Left colon (tissue), 2 donors: Measurements from ENCODE around the gene ATP8A2. TPM values are rescaled to one million over a fixed set of nuclear protein-coding genes. Genes with fewer than 3 reads are reported as not detected.

Experiments used
- ATAC-seq: fragments of 200-7000 bp; cut with Tn5 transposase; one replicate; pipeline ENCODE4 v1.9.1; 2020; ENCODE audit warnings: mild to moderate bottlenecking, moderate library complexity
- DNase-seq, 2 donors: peaks; one replicate each; pipeline ENCODE4 v3.0.0-alpha.2; 2020
- intact Hi-C, 2 donors: fragments of 100-400 bp; cut with DNase I in 1 of 2; cut with micrococcal nuclease in 1 of 2; formaldehyde crosslinking; loops; one replicate each; pipeline versions ENCODE4 v1.11.2 to v1.14.0; 2022; cut with DNase I, micrococcal nuclease
- total RNA-seq, 2 donors: library from RNA; stranded (reverse); fragmentation: NEBNext Ultra II Directional; extraction: Animal tissue kit (Norgen Biotek cat#: 25700); gene quantifications; one replicate each; pipeline ENCODE4 v1.2.1, GENCODE V29; 2021
- donor health status: DM: no; HTN: no; CAD: no.
- donor health status: DM: yes; HTN: yes; CAD: no.

ATP8A2 gene
- total RNA-seq, 2 donors from 2014 or later: 0.42 to 0.49 TPM

- ATAC-seq: no peak
- intact Hi-C loops: no loop called here
Observed at GRCh38 chr13:25585000-25585399, 213.2 kb downstream of the ATP8A2 start.

GRCh38 chr13:25587326-25587980, 215.7 kb downstream of the ATP8A2 start:
- ATAC-seq (no peak), DNase-seq (no peak)
- intact Hi-C loops: no loop called here

More at GRCh38 chr13:25585000-25585399, 213.2 kb downstream of the ATP8A2 start:
- DNase-seq: no peak

GRCh38 chr13:25588336-25589060, 216.7 kb downstream of the ATP8A2 start:
- ATAC-seq (no peak), DNase-seq (no peak)
- intact Hi-C loops: no loop called here

GRCh38 chr13:25598421-25598820, 226.6 kb downstream of the ATP8A2 start:
- ATAC-seq (no peak), DNase-seq (no peak)
- intact Hi-C loops: no loop called here

- DNase-seq (no peak), ATAC-seq (no peak)
- intact Hi-C loops: no loop called here
Observed at GRCh38 chr13:25602176-25602575, 230.4 kb downstream of the ATP8A2 start.

- no peak for ATAC-seq
- intact Hi-C loops: no loop called here
- DNase-seq: no peak
Observed at GRCh38 chr13:25604106-25604505, 232.3 kb downstream of the ATP8A2 start.

- ATAC-seq: no peak
- intact Hi-C loops: no loop called here
- no peak for DNase-seq
Observed at GRCh38 chr13:25607096-25607495, 235.3 kb downstream of the ATP8A2 start.

GRCh38 chr13:25608181-25608580, 236.4 kb downstream of the ATP8A2 start:
- ATAC-seq: no peak

GRCh38 chr13:25616674-25617073, 244.9 kb downstream of the ATP8A2 start:
- intact Hi-C loops: no loop called here
- DNase-seq: no peak
- ATAC-seq: no peak

More at GRCh38 chr13:25608181-25608580, 236.4 kb downstream of the ATP8A2 start:
- DNase-seq: no peak
- intact Hi-C loops: no loop called here

GRCh38 chr13:25619897-25620296, 248.1 kb downstream of the ATP8A2 start:
- intact Hi-C loops: no loop called here
- DNase-seq: no peak
- no peak for ATAC-seq

- ATAC-seq (no peak), DNase-seq (no peak)
- intact Hi-C loops: no loop called here
Observed at GRCh38 chr13:25625414-25625813, 253.6 kb downstream of the ATP8A2 start.

GRCh38 chr13:25630329-25630900, 258.6 kb downstream of the ATP8A2 start:
- DNase-seq (no peak), ATAC-seq (no peak)
- intact Hi-C loops: no loop called here

GRCh38 chr13:25632166-25632888, 260.6 kb downstream of the ATP8A2 start:
- DNase-seq (no peak), ATAC-seq (no peak)
- intact Hi-C loops: no loop called here

GRCh38 chr13:25633093-25633492, 261.3 kb downstream of the ATP8A2 start:
- no peak for ATAC-seq
- DNase-seq: no peak
- intact Hi-C loops: no loop called here

- intact Hi-C loops: no loop called here
- ATAC-seq: no peak
- DNase-seq: no peak
Observed at GRCh38 chr13:25645681-25646080, 273.9 kb downstream of the ATP8A2 start.

GRCh38 chr13:25649001-25649633, 277.3 kb downstream of the ATP8A2 start:
- DNase-seq (no peak), ATAC-seq (no peak)
- intact Hi-C loops: no loop called here

- intact Hi-C loops: no loop called here
- ATAC-seq: no peak
- no peak for DNase-seq
Observed at GRCh38 chr13:25652764-25653163, 281.0 kb downstream of the ATP8A2 start.

- DNase-seq: no peak
- intact Hi-C loops: no loop called here
- ATAC-seq: no peak
Observed at GRCh38 chr13:25654322-25654721, 282.5 kb downstream of the ATP8A2 start.

- DNase-seq (no peak), ATAC-seq (no peak)
- intact Hi-C loops: no loop called here
Observed at GRCh38 chr13:25657157-25657556, 285.4 kb downstream of the ATP8A2 start.
